Stimulated activated CD8-positive, alpha-beta memory T cell treated with anti-CD3 and anti-CD28 coated beads, Interleukin-7, amount 100 ng/mL, for 4 hours (primary cell): ENCODE data around the gene MT1B.
"Not testable (repeated sequence)": the region's sequence is repeated elsewhere in the genome, so short reads cannot be mapped to it uniquely, and the experiment has no call there.

Experiments
- DNase-seq, 2 donors: peaks; one replicate each; pipeline ENCODE4 v3.0.0-alpha.2; 2020; ENCODE audit warnings: low read depth in 2 of 2

MT1B gene

DNA sequence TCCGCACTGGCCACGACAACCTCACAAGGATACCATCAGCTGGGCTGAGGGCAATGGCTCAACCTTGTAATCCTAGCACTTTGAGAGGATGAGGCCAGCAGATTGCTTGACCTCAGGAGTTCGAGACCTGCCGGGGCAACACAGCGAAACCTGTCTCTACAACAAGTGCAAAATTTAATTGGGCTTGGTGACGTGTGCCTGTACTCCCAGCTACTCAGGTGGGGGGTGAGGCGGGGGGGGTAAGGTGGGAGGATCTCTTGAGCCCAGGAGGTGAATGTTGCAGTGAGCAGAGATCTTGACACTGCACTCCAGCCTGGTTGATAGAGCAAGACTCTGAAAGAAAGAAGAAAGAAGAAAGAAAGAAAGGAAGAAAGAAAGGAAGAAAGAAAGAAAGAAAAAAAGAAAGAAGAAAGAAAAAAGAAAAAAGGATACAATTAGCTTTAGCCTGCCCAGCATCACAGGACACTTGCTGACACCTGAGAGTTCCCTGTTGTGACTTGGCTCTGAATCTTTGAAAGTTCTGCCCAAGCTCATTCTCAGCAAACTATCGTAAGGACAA is 31.3 kb upstream of the MT1B start:
- DNase-seq, result no peak

GRCh38 chr16:56621665-56622445 is 29.8 kb upstream of the MT1B start:
- DNase-seq, result not testable (repeated sequence)

- DNase-seq, result not testable (repeated sequence)
These were observed 28.5 kb upstream of the MT1B start for GRCh38 chr16:56623184-56623583.

- DNase-seq, result no peak
These were observed 28.0 kb upstream of the MT1B start for GRCh38 chr16:56623637-56624036.

- no peak for DNase-seq
These were observed 26.3 kb upstream of the MT1B start, which contains the start of gene MT1E for GRCh38 chr16:56625140-56625942. MT1E (plus strand) TSS chr16:56625781; CDS start chr16:56625852, 71 bp downstream.

DNA sequence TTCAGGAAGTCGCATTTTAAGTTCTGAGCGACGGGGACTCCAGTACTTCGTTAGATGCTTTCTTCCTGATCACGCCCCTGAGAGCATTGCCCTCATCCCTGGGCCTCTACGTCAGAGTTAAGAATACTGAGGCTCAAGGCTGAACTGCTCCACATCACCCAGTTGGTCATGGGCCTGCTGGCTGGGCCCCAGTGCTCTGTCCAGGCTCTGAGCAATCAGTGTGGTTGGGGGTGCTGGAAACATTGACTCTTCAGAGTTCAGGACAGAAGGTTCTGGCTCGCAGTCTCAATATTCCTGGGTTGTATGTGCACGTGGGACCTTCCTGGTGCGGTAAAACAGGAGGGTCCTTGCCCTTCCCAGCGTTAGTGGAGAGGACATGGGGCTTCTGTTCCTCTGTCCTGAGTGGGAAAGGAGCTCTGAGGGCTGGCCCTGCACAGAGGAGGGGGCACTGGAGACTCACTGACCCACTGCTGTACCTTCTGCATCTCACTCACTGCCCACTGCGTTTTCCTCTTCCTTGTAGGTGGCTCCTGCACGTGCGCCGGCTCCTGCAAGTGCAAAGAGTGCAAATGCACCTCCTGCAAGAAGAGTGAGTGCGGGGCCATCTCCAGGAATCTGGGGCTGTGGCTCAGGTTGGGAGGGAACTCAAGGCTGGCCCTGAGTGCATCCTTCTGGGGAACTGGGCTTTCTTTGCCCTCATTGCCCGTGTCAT is 25.6 kb upstream of the MT1B start:
- DNase-seq, result no peak

- no peak for DNase-seq
These were observed 25.0 kb upstream of the MT1B start for GRCh38 chr16:56626685-56627084.

- no peak for DNase-seq
These were observed 23.0 kb upstream of the MT1B start for GRCh38 chr16:56628486-56629350.

DNA sequence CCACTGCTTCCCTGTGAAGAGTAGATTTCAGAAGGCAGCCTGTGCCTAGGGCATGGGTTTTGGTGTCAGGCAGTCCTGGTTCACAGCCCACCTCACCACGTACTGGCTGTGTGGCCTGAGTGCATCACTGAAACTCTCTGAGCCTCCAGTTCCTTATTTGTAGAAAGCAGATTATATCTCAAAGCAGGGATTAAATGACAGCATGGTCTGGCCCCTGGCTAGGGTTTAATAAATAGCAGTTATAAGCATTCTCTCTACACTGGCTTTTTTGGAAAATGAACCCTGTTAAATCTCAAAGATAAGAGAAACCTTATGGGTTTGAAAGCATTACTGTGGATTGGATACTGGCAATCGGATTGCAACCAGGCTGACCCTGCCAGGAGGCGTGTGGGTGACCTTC is 22.2 kb upstream of the MT1B start:
- DNase-seq, result no peak

DNA sequence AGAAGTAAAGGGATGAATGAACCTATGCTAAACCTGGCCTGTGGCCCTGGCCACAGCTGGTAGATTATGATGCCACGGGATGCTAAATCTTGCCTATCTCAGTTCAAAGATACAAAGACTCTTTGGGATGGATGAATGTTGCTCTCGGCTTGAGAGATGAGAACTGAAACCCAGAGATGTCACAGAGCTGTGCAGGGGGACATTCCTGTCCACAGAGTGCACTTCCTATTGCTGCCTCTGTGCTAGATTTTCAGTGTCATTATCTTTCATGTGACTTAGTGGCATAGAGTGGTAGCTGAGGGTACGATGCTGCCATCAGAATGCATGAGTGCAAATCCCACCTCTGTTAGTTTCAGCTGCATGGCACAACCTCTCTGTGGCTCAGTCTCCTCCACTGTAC is 21.6 kb upstream of the MT1B start:
- DNase-seq, result no peak

DNA sequence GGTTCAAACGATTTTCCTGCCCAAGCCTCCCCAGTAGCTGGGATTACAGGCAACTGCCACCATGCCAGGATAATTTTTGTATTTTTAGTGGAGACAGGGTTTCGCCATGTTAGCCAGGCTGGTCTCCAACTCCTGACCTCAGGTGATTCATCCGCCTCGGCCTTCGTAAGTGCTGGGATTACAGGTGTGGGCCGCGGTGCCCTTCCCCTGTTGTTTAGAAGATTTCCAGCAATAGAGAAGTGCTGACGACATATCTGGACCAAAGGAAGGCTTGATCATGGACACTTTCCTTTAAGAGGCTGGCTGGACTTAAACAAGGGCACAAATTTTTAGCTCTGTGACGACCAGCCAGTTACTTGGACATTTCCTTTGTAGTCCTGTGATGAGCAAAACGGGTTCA is 20.5 kb upstream of the MT1B start:
- no peak for DNase-seq

DNA sequence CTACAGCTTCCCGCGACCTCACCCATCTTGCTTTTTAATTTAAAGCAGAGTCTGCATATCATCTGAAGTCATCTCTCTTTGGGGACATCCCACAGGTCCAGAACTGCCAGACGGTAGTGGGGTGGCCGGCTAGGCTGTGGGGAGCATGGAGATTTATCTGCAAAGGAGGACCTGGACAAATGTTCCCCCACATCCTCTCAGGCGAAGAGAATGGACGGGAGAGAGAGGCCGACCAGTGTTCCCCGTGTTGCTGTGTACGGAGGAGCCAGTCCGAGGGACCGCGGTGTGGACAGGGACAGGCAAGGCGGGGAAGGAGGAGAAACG is 19.9 kb upstream of the MT1B start:
- DNase-seq, result no peak

- no peak for DNase-seq
These were observed 19.4 kb upstream of the MT1B start, which contains the start of gene MT1M for GRCh38 chr16:56632156-56632847. MT1M (plus strand) TSS chr16:56632659; CDS start chr16:56632732, 73 bp downstream.

DNA sequence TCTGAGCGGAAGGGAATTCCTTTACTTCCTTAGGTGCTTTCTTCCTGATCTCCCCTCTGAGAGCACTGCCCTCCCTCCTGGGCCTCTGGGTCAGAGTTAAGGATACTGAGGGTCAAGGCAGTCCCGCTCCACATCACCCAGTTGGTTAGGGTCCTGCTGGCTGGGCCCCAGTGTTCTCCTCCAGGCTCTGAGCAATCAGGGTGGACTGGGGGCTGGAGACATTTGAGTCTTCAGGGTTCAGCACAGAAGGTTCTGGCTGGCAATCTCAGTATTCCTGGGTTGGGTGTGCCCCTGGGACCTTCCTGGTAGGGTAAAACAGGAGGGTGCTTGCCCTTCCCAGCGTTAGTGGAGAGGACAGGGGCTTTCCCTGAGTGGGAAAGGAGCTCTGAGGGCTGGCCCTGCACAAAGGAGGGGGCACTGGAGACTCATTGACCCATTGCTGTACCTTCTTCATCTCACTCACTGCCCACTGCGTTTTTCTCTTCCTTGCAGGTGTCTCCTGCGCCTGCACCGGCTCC is 18.8 kb upstream of the MT1B start:
- DNase-seq, result no peak

- no peak for DNase-seq
These were observed 18.2 kb upstream of the MT1B start for GRCh38 chr16:56633535-56633934.

DNA sequence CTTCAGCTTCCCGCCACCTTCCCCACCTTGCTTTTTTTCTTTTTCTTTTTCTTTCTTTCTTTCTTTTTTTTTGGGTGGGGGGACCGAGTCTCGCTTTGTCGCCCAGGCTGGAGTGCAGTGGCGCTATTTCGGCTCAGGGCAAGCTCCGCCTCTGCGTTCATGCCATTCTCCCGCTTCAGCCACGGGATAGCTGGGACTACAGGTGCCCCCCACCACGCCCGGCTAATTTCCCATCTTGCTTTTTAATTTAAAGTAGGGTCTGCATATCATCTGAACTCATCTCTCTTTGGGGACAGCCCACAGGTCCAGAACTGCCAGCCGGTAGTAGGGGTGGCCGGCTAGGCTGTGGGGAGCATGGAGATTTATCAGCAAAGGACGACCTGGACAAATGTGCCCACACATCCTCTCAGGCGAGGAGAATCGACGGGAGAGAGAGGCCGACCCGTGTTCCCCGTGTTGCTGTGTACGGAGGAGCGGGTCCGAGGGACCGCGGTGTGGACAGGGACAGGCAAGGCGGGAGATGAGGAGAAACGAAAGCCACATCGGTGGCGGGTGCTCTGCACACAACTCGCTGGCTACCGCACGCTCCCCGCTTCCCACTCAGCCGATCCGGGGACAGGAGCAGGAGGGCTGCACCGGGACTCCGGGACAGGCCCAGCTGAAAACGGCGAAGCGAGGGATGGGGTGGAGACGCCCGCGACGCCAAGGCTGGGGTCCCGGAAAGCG is 16.8 kb upstream of the MT1B start:
- no peak for DNase-seq

- DNase-seq, result no peak
These were observed 16.2 kb upstream of the MT1B start for GRCh38 chr16:56635441-56635967.

DNA sequence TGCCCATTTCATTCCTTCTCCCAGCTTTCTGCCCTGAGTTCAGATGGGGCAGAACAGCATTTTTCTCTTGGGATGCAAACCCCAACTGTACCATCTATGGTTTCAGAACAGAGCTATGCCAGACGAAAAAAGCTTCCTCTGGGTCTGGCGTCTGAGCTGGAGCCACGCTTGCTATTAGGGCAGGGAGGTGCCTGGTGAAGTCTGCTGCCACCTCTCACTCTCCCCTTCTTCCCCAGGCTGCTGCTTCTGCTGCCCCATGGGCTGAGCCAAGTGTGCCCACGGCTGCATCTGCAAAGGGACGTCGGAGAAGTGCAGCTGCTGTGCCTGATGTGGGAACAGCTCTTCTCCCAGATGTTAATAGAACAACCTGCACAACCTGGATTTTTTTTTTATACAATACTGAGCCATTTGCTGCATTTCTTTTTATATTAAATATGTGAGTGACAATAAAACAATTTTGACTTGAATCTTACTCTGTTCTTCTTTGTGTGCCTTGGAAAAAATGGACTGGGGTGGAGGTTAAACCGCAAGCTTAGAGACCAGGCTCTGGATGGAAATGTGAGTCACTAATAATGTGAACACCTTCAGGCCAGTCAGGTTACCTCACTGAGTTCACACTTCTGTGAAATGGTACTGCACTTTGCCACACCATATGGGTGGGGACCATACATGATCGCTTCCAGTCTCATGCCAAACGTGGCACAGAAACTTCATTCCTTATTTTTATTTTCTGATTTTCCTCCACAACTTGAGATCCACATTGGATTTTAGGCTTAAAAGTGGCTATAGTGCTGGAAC is 14.9 kb upstream of the MT1B start:
- DNase-seq, result no peak
